Mammary epithelial cell (primary cell): Measurements from ENCODE around the gene TPD52L1.

Experiments used
- CTCF ChIP-seq, 2 donors: IDR thresholded peaks in 1 of 2; conservative IDR thresholded peaks in 1 of 2; 2 replicates each; pipeline ENCODE4 v1.5.1; 2011 to 2012; ENCODE audit warnings: inconsistent platforms in 2 of 2, low read length in 2 of 2, mild to moderate bottlenecking in 2 of 2, control low read depth in 1 of 2, low read depth in 1 of 2; ENCODE audit not compliant: insufficient read depth in 1 of 2; ENCODE audit errors: extremely low read depth in 1 of 2
- EZH2 ChIP-seq: IDR thresholded peaks from 2 replicates; pipeline ENCODE4 v1.6.1; 2012; ENCODE audit warnings: low read length, inconsistent platforms, borderline replicate concordance

- TF ChIP-seq CTCF (conservative IDR thresholded peaks at IDR 0.05 in 1 of 2, IDR thresholded peaks at IDR 0.05 in 1 of 2; ENCODE audit: extremely low read depth in 1 of 2, insufficient read depth in 1 of 2, low read depth in 1 of 2, low read length in 2 of 2) (no peak), EZH2 (no peak)
Observed at GRCh38 chr6:125245523-125246264, 92.1 kb downstream of the TPD52L1 start.
